ENCODE measurements around the gene SLC19A2. TPM values are rescaled to one million over a fixed set of nuclear protein-coding genes. Genes with fewer than 3 reads are reported as not detected.

The SLC19A2 gene
- total RNA-seq (2016; rRNA removed; fragmentation: Illumina TruSeq; extraction: Trizol) (19.1 and 30.4 TPM in 2 replicates), polyA plus RNA-seq (2011; rRNA removed) (51.2 and 56.0 TPM in 2 replicates), polyA minus RNA-seq (2011; rRNA and poly(A)+ RNA removed; ENCODE audit: low replicate concordance) (66.6 and 122 TPM in 2 replicates), Bru-seq, nascent RNA (percentile 94 among the genes with signal in this experiment), BruChase-seq, experiment 1, labeled RNA remaining after a 6-hour chase (percentile 95 among the genes with signal in this experiment), BruChase-seq, experiment 2, labeled RNA remaining after a 2-hour chase (percentile 95 among the genes with signal in this experiment)
- total RNA-seq (2016; cell fraction: cytosol; rRNA removed; fragmentation: Illumina TruSeq; extraction: Trizol; ENCODE audit: low read depth) = 3.8 and 5.2 TPM in 2 replicates
- 20.0 and 30.2 TPM in 2 replicates for total RNA-seq (2016; cell fraction: insoluble cytoplasmic fraction; rRNA removed; fragmentation: Illumina TruSeq; extraction: Trizol)
- 10.5 and 14.2 TPM in 2 replicates for total RNA-seq (2016; cell fraction: membrane; rRNA removed; fragmentation: Illumina TruSeq; extraction: Trizol)
- 42.1 and 44.8 TPM in 2 replicates for total RNA-seq (2016; cell fraction: nucleus; rRNA removed; fragmentation: Illumina TruSeq; extraction: Trizol)
- polyA plus RNA-seq (2011; cell fraction: cytosol; rRNA removed) = 32.0 and 44.1 TPM in 2 replicates
- polyA plus RNA-seq (2011; cell fraction: nucleus; rRNA removed) = 29.6 and 34.0 TPM in 2 replicates
- polyA plus RNA-seq (2012) = 36.6 and 42.7 TPM in 2 replicates
- polyA plus RNA-seq (2016; cell fraction: cytosol; fragmentation: Illumina TruSeq; extraction: Trizol; ENCODE audit: low read depth) = 1.4 TPM in 2 replicates
- polyA plus RNA-seq (2016; cell fraction: insoluble cytoplasmic fraction; fragmentation: Illumina TruSeq; extraction: Trizol; ENCODE audit: low read depth) = 18.6 and 19.7 TPM in 2 replicates
- polyA plus RNA-seq (2016; cell fraction: membrane; fragmentation: Illumina TruSeq; extraction: Trizol; ENCODE audit: low read depth) = 4.9 and 6.2 TPM in 2 replicates
- 62.4 and 64.4 TPM in 2 replicates for polyA plus RNA-seq (2016; cell fraction: nucleus; fragmentation: Illumina TruSeq; extraction: Trizol; ENCODE audit: insufficient read depth, low read depth)
- polyA minus RNA-seq (2011; cell fraction: cytosol; rRNA and poly(A)+ RNA removed) = 49.6 and 53.0 TPM in 2 replicates
- 69.3 and 81.4 TPM in 2 replicates for polyA minus RNA-seq (2011; cell fraction: nucleus; rRNA and poly(A)+ RNA removed)
- long read RNA-seq, experiment 1, transcript SLC19A2-201 (6 exons, 3,671 nt) = major isoform, 7 of 13 reads
- long read RNA-seq, experiment 1, partial matches to known transcripts = 2 of 13 reads
- long read RNA-seq, experiment 1, other reads (novel, unspliced or antisense) = 4 of 13 reads
- long read RNA-seq, experiment 2, partial matches to known transcripts = 2 of 51 reads
- long read RNA-seq, experiment 2, other reads (novel, unspliced or antisense) = 46 of 51 reads

- Histone ChIP-seq H3K27me3 (ENCODE audit: control insufficient read depth in 1 of 2, insufficient read depth in 2 of 2, low read length in 2 of 2) (no peaks in the 10 kb centered on the region; a peak in 1 of 5 replicates), H3K9ac (ENCODE audit: insufficient read depth, low read depth, low read length) (peak within 1 kb of the TSS; percentile 92), H3K4me2 (ENCODE audit: low read depth, low read length) (peak within 1 kb of the TSS; percentile 91), H3K27ac (ENCODE audit: extremely low read length, insufficient read depth, low read length) (peak within 1 kb of the TSS; percentile 95), H3K4me1 (ENCODE audit: insufficient read depth, low read length) (peaks cover 62% of the 10 kb centered on the region), H3K9me3 (ENCODE audit: low read length) (no peaks in the 10 kb centered on the region), H3K4me3 (replicated peaks in 1 of 3; ENCODE audit: insufficient read depth in 1 of 3, low read depth in 2 of 3, low read length in 3 of 3) (peak within 1 kb of the TSS; percentile 74 to 87 (median 81)), H2AFZ (ENCODE audit: low read length) (peak within 1 kb of the TSS; percentile 20), H3K79me2 (ENCODE audit: insufficient read depth, low read length) (peaks cover 64% of the 10 kb centered on the region), H3K36me3 (replicated peaks in 1 of 2; ENCODE audit: control insufficient read depth in 1 of 2, insufficient read depth in 2 of 2, low read length in 2 of 2) (no peaks in the 10 kb centered on the region; a peak in 1 of 5 replicates), H4K20me1 (ENCODE audit: insufficient read depth, low read length) (peaks cover 36% of the 10 kb centered on the region)
- 0% methylated on average over 10 of the region's 85 CpGs for WGBS (ENCODE audit: low lambda C conversion rate)
- DNase-seq (ENCODE audit: low spot score) = peak; percentile 98
- no TSS peak for BruUV-seq (replicated peaks)
- FAIRE-seq = peak; percentile 64
- intact Hi-C loops (cut with micrococcal nuclease; ENCODE audit: unreplicated experiment) (loop anchor here (1.0 to 10.0 kb wide), 4 partner anchors 24 to 381 kb away; partner anchors contain the start of gene ATP1B1), in situ Hi-C loops (cut with HindIII; ENCODE audit: extremely low pct_ligation_motif_present, low pct_unique_long_range_greater_than_20kb) (no loop called here)
- peak; percentile 98 for ATAC-seq
- ChIA-PET CTCF (ENCODE audit: low intra/inter-chr PET ratio, low total read pairs) (interaction anchor here (1.2 kb wide), 1 partner anchor 61 kb away, joined by 3 read pairs; no protein-coding TSS in a partner anchor), POLR2A (interaction anchor here (0.6 to 2.0 kb wide), 18 partner anchors 10 to 796 kb away, joined by 3 to 33 read pairs (median 4); partner anchors contain the start of genes BLZF1, F5, METTL18 and NME7)
- peak; percentile 82; the same call in 1 of the 2 replicates for TF ChIP-seq ZNF788 (CRISPR knock-in tag; IDR thresholded peaks at IDR 0.05; ENCODE audit: borderline replicate concordance)
- peak; percentile 58; the same call in 1 of the 2 replicates for TF ChIP-seq ZNF230 (CRISPR knock-in tag; IDR thresholded peaks at IDR 0.05)
- TF ChIP-seq ZNF780A (CRISPR knock-in tag; IDR thresholded peaks at IDR 0.05) = no peak
- no peak for TF ChIP-seq U2AF2 (IDR thresholded peaks at IDR 0.05; ENCODE audit: low read depth, low read length)
- no peak for TF ChIP-seq CEBPG (CRISPR knock-in tag; IDR thresholded peaks at IDR 0.05)
- TF ChIP-seq ZBTB26 (CRISPR knock-in tag; IDR thresholded peaks at IDR 0.05; ENCODE audit: borderline replicate concordance) = peak; percentile 90
- peak; percentile 85; the same call in 1 of the 2 replicates for TF ChIP-seq ZNF850 (CRISPR knock-in tag; conservative IDR thresholded peaks at IDR 0.05)
- no peak for TF ChIP-seq PAWR (CRISPR knock-in tag; IDR thresholded peaks at IDR 0.05; ENCODE audit: borderline replicate concordance)
- no peak; the same call in 1 of the 2 replicates for TF ChIP-seq ZMAT3 (CRISPR knock-in tag; conservative IDR thresholded peaks at IDR 0.05)
- no peak for TF ChIP-seq ZNF362 (CRISPR knock-in tag; IDR thresholded peaks at IDR 0.05; ENCODE audit: borderline replicate concordance)
- TF ChIP-seq ZNF18 (CRISPR knock-in tag; IDR thresholded peaks at IDR 0.05; ENCODE audit: insufficient replicate concordance) = peak; percentile 66
- TF ChIP-seq SP4 (CRISPR knock-in tag; IDR thresholded peaks at IDR 0.05) = peak; percentile 75
- peak; percentile 74; the same call in 1 of the 2 replicates for TF ChIP-seq RFXANK (CRISPR knock-in tag; IDR thresholded peaks at IDR 0.05)
Measured at GRCh38 chr1:169485431-169486280, at the start of gene SLC19A2. Gene SLC19A2, minus strand, starts transcription at chr1:169485944. Its CDS starts 178 bp downstream, at chr1:169485766.

All from HepG2 (cell line).